ENCODE results near the gene PLCL1.

Gene PLCL1

GRCh38 chr2:197929886-197930227 is 125.5 kb downstream of the PLCL1 start:
- DNase-seq = no peak

- DNase-seq = no peak
These were observed 126.3 kb downstream of the PLCL1 start for GRCh38 chr2:197930570-197931278.

- DNase-seq = no peak
These were observed 127.4 kb downstream of the PLCL1 start for GRCh38 chr2:197931661-197932312.

GRCh38 chr2:197932374-197932773 is 128.0 kb downstream of the PLCL1 start:
- DNase-seq = no peak

GRCh38 chr2:197934261-197934933 is 130.0 kb downstream of the PLCL1 start:
- DNase-seq = no peak

GRCh38 chr2:197934934-197935289 is 130.5 kb downstream of the PLCL1 start:
- DNase-seq = no peak

GRCh38 chr2:197937814-197938213 is 133.4 kb downstream of the PLCL1 start:
- DNase-seq = no peak

GRCh38 chr2:197938555-197938954 is 134.2 kb downstream of the PLCL1 start:
- no peak for DNase-seq

GRCh38 chr2:197939787-197940186 is 135.4 kb downstream of the PLCL1 start:
- DNase-seq = no peak

- no peak for DNase-seq
These were observed 136.0 kb downstream of the PLCL1 start for GRCh38 chr2:197940382-197940781.

- DNase-seq = no peak
These were observed 137.3 kb downstream of the PLCL1 start for GRCh38 chr2:197941715-197942114.

- DNase-seq = no peak
These were observed 139.3 kb downstream of the PLCL1 start for GRCh38 chr2:197943731-197944130.

- no peak for DNase-seq
These were observed 140.2 kb downstream of the PLCL1 start for GRCh38 chr2:197944416-197945096.

GRCh38 chr2:197946562-197946961 is 142.2 kb downstream of the PLCL1 start:
- DNase-seq = peak; percentile 63

GRCh38 chr2:197947219-197947757 is 142.9 kb downstream of the PLCL1 start:
- no peak for DNase-seq

- no peak for DNase-seq
These were observed 144.8 kb downstream of the PLCL1 start for GRCh38 chr2:197949224-197949623.

GRCh38 chr2:197950006-197950405 is 145.6 kb downstream of the PLCL1 start:
- DNase-seq = no peak

- peak; percentile 91 for DNase-seq
These were observed 146.3 kb downstream of the PLCL1 start for GRCh38 chr2:197950724-197951123.

- no peak for DNase-seq
These were observed 148.3 kb downstream of the PLCL1 start for GRCh38 chr2:197952540-197953202.

GRCh38 chr2:197954328-197954727 is 149.9 kb downstream of the PLCL1 start:
- no peak for DNase-seq

GRCh38 chr2:197958592-197959150 is 154.3 kb downstream of the PLCL1 start:
- DNase-seq = no peak

GRCh38 chr2:197959383-197959782 is 155.0 kb downstream of the PLCL1 start:
- DNase-seq = no peak

GRCh38 chr2:197960786-197961185 is 156.4 kb downstream of the PLCL1 start:
- DNase-seq = no peak
